ENCODE results near the gene SSR2.
"Not testable (repeated sequence)": the region's sequence is repeated elsewhere in the genome, so short reads cannot be mapped to it uniquely, and the experiment has no call there.

Gene SSR2

GRCh38 chr1:156048663-156049258, 28.0 kb upstream of the SSR2 start:
- no peak for DNase-seq (ENCODE audit: low spot score)

GRCh38 chr1:156045076-156045475, 24.3 kb upstream of the SSR2 start:
- DNase-seq (ENCODE audit: low spot score): no peak

- no peak for DNase-seq (ENCODE audit: low spot score)
Observed at GRCh38 chr1:156042828-156043227, 22.1 kb upstream of the SSR2 start.

DNA sequence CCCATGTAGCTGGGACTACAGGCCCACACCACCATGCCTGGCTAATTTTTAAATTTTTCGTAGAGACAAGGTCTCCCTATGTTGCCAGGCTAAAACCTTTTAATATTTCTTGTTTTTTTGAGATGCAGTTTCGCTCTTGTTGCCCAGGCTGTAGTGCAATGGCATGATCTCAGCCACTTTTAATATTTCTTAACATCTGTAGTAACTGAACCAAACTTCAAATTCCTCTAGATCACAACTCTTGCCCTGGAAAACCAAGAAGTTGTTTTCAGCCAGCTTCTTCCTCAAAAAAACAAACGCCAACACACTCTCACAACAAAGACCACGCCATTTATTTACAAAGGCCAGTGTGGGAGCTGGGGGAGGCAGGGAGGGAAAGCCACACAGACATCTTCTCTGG, 14.2 kb upstream of the SSR2 start:
- DNase-seq (ENCODE audit: low spot score): not testable (repeated sequence)

DNA sequence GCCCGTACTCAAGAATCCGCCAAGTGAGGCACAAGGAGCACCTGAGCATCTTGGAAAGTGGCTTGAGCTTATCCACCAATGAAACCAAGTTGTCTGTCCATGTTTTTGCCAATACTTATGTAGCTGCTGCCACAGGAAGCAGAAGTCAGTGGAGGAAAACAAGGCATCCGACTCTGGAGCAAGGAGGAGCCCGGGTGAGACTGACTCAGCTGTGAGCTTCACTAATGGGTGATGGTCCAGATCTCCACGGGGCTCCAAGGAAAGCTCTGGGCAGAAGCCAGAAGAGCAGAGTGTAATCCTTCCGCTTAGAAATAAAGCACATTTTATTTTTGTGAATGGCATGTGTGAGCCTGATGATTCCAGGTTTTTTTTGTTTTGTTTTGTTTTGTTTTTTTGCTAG, 12.3 kb upstream of the SSR2 start:
- DNase-seq (ENCODE audit: low spot score): no peak

- DNase-seq (ENCODE audit: low spot score): no peak
Observed at GRCh38 chr1:156026588-156026987, 5.8 kb upstream of the SSR2 start.

DNA sequence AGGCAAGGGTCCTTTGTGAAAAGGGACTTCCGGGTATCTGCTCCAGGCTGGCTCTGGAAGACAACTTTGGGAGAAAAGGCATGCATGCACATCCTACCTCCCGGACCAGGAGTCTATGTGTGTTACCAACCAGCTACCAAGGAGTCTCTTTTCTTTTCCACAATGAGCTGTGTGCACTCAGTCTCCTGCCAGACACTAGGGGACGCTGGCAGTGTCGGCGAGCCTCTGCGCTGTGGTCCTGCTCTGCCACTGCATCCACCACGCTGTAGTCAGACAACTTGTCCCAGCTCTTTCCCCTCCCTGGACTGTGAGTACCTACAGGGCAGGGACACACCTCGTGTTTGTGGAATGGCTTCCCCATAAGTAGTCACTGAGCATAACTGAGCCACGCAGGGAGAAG, 5.1 kb upstream of the SSR2 start:
- peak; percentile 83 for DNase-seq (ENCODE audit: low spot score)

DNA sequence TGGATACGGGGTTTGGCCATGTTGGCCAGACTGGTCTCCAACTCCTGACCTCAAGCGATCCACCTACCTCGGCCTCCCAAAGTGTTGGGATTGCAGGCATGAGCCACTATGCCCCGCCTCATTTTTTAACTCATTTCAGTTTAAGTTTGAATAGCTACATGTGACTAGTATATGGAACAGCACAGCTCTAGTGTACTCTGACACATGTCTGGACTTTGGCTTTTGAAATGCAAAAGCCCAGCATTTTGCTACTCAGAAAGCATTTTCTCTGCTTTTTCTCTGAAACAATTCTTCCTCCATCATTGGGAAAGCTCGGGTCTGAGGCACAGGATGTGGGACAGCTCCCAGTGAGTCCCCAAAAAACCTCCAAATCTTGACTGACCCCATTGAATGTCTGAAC, 4.0 kb upstream of the SSR2 start:
- DNase-seq (ENCODE audit: low spot score): no peak

DNA sequence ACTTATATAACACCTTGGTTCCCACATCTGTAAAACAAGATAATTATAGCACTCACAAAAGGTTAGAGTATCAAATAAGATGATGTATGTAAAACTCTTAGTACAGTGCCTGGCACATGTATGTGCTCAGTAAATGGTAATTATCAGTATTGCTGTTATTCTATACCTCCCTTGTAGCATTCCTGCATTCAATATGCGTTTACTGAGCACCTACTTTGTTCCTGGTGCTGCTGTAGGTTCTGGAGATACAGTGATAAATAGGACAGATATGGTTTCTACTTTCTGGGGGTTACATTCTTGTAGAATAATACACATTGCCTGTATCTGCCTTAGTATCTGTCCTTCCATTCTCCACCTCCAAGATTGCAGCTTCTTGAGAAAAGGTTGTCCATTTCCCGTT, 1.2 kb upstream of the SSR2 start:
- no peak for DNase-seq (ENCODE audit: low spot score)

- DNase-seq (ENCODE audit: low spot score): no peak
Observed at GRCh38 chr1:156021093-156021428, 310 bp upstream of the SSR2 start.

- DNase-seq (ENCODE audit: low spot score): no peak
Observed at GRCh38 chr1:156019946-156020292, 832 bp downstream of the SSR2 start.

- DNase-seq (ENCODE audit: low spot score): no peak
Observed at GRCh38 chr1:156014829-156015228, 5.9 kb downstream of the SSR2 start.

GRCh38 chr1:156012051-156012817, 8.5 kb downstream of the SSR2 start:
- DNase-seq (ENCODE audit: low spot score): no peak

- DNase-seq (ENCODE audit: low spot score): no peak
Observed at GRCh38 chr1:156009404-156009803, 11.3 kb downstream of the SSR2 start.

GRCh38 chr1:156006666-156007376, 13.9 kb downstream of the SSR2 start:
- DNase-seq (ENCODE audit: low spot score): no peak

DNA sequence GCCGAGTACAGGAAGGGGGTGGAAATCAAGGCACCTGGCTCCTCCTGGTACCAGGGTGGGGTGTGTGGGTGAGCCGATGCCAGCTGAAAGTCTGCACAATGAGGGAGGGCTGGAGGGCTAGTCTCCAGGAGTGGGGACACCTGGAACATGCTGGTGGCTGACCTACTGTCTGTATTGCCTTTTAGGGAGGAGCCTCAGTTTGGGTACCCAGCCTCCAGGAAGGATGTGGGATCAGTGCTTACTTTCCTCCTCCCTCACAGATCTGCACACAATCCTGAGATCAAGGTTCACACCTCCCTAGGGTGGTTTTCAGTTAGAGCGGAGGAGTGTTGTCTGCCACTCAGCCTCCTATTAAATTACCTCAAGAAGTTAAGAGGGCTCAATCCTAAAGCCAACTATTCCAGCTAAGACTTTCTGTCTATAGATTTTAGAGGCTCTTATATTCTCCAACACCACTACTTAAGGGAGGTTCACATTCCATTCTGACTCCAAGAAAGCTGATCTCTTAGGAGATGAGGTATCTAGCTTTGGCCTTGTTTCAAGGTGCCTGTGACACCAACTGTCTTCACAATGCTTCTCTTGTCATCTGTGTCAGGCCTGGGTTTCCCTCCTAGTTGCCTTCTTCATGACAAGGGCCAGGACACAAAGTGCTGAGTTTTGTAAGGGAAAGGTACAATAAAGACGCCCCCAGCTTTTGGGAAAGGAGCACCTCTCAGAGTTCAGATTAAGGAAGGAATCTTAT, 15.7 kb downstream of the SSR2 start:
- DNase-seq (ENCODE audit: low spot score): no peak

DNA sequence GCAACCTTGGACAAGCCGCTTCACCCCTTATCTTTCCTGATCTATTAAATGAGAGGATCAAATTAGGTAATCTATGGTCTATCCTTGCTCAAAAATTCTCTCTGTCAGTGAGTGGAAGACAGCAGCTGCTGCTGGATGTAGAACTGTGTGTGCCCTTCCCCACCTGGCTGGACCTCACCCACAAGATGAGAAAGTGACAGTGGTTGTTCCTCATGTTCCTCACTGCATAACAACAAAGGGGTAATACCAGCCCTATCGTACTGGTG, 16.9 kb downstream of the SSR2 start:
- DNase-seq (ENCODE audit: low spot score): no peak

DNA sequence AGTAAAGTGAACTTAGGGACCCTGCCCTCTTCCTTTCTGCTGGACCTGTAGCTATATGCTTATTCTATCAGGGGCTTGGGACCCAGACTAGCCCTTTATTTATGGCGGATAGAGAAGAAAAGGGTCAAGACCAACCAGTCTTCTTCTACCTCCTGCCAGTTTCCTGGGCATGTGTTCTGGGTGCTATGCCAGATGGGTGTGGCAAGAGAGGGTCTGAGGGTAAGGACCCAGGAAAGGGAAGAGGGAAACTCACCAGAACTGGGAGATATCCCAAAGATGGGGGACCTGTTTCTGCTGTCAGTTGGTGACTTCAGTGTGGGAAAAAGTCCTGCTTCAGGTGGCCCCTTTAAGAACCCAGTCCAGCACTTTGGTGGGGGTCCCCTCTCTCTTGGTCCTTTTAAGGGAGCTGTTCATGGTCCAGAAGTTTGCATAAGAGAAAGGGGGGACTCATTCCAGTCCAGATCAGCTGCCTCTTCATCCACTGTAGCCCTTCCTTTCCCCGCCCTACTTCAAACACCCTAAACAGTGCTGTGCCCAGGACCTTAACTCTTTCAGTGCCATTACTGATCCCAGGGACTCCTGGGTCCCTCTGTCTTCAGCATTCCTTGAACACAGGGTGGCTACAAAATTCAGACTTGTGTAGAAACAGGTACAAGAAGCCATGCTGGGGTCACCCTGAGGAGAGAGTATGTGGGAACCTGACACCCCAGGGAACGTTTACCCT, 18.4 kb downstream of the SSR2 start:
- no peak for DNase-seq (ENCODE audit: low spot score)

GRCh38 chr1:156001662-156002171, 19.0 kb downstream of the SSR2 start:
- DNase-seq (ENCODE audit: low spot score): no peak

DNA sequence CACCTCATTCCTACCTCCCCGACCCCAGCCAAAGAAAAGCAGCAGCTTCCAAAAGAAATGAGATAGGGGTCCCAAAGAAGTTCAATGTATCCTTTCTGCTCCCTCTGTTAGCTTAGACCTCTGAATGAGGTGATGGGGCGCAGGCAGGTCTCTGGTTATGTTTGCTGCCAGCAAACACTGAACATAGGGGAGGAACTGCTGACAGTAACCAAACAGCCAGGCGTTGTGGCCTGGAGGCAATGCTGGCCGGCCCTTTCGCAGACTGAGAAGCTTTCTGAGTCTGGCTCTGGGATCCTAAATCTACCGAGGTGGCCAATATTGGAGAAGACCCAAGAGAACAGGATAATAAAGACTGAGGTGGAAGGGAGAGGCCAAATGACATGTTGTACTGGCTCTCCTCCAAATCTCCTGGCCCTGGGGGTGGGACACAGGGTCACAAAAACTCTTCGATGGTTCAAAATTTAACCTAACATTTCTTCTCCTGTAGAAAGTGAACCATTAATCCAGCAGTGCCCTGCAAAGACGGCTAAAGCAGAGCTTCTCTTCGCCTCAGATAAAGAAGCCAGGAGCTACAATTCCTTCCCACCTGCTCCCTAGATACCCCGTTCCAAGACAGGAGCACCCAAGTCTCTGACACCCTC, 19.6 kb downstream of the SSR2 start:
- DNase-seq (ENCODE audit: low spot score): no peak

GRCh38 chr1:155999964-156000363, 20.8 kb downstream of the SSR2 start:
- no peak for DNase-seq (ENCODE audit: low spot score)
